Measurements from ENCODE around the gene LY86. TPM values are rescaled to one million over a fixed set of nuclear protein-coding genes. Genes with fewer than 3 reads are reported as not detected.

Gene LY86
- total and polyA plus RNA-seq, 9 of the 15 experiments (the other 6 are each of a cell fraction or from before 2014, with no cell fraction given): 0.08 to 0.20 TPM; not detected in 7

DNA sequence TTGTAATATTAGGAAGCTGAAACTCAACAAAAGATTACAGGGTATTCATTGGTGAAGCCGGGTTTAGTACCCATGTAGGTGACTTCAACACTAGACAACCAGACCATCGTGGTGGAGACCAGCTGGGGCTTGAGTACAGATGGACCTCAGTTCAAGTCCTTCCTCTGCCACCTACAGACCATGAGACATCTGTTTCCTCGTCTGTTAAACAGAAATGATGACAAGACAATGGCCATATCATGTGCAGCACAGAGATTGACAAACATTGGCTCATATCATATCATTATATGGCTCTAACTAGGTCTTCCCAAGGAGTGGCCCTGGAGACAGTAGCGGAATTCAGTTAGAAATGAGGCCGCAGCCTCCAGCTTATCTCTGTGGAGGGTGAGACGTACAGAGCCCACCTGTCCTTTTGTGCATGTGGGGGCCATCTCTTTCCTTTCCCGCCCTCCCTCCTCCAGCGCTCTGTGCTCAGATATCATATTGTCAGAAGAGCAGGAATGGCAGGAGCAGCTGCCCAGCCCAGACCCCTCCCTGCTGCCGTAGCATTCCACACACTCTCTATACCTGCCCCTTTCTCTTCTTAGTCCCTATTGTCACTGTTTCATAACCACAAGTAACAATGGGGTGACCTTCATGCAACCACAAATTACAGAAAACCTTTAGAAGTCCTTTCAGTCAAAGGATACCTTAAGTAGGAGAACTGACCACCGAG, 75.1 kb downstream of the LY86 start (continued):
- TF ChIP-seq, protein P1, sequence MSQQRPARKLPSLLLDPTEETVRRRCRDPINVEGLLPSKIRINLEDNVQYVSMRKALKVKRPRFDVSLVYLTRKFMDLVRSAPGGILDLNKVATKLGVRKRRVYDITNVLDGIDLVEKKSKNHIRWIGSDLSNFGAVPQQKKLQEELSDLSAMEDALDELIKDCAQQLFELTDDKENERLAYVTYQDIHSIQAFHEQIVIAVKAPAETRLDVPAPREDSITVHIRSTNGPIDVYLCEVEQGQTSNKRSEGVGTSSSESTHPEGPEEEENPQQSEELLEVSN (IDR thresholded peaks at IDR 0.05; ENCODE audit: borderline replicate concordance in 1 of 2, extremely low read depth in 1 of 2, insufficient read depth in 1 of 2, insufficient read length in 1 of 2, low read depth in 1 of 2, low read length in 1 of 2, poor library complexity in 1 of 2, severe bottlenecking in 1 of 2): peak in 1 of 2 experiments; percentile 21
- TF ChIP-seq, protein P2, sequence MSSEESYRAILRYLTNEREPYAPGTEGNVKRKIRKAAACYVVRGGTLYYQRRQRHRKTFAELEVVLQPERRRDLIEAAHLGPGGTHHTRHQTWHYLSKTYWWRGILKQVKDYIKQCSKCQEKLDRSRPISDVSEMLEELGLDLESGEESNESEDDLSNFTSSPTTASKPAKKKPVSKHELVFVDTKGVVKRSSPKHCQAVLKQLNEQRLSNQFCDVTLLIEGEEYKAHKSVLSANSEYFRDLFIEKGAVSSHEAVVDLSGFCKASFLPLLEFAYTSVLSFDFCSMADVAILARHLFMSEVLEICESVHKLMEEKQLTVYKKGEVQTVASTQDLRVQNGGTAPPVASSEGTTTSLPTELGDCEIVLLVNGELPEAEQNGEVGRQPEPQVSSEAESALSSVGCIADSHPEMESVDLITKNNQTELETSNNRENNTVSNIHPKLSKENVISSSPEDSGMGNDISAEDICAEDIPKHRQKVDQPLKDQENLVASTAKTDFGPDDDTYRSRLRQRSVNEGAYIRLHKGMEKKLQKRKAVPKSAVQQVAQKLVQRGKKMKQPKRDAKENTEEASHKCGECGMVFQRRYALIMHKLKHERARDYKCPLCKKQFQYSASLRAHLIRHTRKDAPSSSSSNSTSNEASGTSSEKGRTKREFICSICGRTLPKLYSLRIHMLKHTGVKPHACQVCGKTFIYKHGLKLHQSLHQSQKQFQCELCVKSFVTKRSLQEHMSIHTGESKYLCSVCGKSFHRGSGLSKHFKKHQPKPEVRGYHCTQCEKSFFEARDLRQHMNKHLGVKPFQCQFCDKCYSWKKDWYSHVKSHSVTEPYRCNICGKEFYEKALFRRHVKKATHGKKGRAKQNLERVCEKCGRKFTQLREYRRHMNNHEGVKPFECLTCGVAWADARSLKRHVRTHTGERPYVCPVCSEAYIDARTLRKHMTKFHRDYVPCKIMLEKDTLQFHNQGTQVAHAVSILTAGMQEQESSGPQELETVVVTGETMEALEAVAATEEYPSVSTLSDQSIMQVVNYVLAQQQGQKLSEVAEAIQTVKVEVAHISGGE (CRISPR knock-in tag; IDR thresholded peaks at IDR 0.05): no peak
- TF ChIP-seq KLF6 (CRISPR knock-in tag; IDR thresholded peaks at IDR 0.05; ENCODE audit: borderline replicate concordance) (0 out of 2 replicates have a peak, but pooled peaks have one; percentile 8), PTTG1 (tag; IDR thresholded peaks at IDR 0.05; ENCODE audit: low read depth) (no peak), U2AF1 (optimal IDR thresholded peaks at IDR 0.05; ENCODE audit: low read depth, low read length) (no peak), SOX6 (IDR thresholded peaks at IDR 0.05) (peak; percentile 32; the same call in 1 of the 2 replicates), BRF1 (IDR thresholded peaks at IDR 0.05; ENCODE audit: borderline replicate concordance, extremely low read depth, insufficient read length) (no peak), NFATC3 (IDR thresholded peaks at IDR 0.05) (no peak)
- TF ChIP-seq, protein P3, sequence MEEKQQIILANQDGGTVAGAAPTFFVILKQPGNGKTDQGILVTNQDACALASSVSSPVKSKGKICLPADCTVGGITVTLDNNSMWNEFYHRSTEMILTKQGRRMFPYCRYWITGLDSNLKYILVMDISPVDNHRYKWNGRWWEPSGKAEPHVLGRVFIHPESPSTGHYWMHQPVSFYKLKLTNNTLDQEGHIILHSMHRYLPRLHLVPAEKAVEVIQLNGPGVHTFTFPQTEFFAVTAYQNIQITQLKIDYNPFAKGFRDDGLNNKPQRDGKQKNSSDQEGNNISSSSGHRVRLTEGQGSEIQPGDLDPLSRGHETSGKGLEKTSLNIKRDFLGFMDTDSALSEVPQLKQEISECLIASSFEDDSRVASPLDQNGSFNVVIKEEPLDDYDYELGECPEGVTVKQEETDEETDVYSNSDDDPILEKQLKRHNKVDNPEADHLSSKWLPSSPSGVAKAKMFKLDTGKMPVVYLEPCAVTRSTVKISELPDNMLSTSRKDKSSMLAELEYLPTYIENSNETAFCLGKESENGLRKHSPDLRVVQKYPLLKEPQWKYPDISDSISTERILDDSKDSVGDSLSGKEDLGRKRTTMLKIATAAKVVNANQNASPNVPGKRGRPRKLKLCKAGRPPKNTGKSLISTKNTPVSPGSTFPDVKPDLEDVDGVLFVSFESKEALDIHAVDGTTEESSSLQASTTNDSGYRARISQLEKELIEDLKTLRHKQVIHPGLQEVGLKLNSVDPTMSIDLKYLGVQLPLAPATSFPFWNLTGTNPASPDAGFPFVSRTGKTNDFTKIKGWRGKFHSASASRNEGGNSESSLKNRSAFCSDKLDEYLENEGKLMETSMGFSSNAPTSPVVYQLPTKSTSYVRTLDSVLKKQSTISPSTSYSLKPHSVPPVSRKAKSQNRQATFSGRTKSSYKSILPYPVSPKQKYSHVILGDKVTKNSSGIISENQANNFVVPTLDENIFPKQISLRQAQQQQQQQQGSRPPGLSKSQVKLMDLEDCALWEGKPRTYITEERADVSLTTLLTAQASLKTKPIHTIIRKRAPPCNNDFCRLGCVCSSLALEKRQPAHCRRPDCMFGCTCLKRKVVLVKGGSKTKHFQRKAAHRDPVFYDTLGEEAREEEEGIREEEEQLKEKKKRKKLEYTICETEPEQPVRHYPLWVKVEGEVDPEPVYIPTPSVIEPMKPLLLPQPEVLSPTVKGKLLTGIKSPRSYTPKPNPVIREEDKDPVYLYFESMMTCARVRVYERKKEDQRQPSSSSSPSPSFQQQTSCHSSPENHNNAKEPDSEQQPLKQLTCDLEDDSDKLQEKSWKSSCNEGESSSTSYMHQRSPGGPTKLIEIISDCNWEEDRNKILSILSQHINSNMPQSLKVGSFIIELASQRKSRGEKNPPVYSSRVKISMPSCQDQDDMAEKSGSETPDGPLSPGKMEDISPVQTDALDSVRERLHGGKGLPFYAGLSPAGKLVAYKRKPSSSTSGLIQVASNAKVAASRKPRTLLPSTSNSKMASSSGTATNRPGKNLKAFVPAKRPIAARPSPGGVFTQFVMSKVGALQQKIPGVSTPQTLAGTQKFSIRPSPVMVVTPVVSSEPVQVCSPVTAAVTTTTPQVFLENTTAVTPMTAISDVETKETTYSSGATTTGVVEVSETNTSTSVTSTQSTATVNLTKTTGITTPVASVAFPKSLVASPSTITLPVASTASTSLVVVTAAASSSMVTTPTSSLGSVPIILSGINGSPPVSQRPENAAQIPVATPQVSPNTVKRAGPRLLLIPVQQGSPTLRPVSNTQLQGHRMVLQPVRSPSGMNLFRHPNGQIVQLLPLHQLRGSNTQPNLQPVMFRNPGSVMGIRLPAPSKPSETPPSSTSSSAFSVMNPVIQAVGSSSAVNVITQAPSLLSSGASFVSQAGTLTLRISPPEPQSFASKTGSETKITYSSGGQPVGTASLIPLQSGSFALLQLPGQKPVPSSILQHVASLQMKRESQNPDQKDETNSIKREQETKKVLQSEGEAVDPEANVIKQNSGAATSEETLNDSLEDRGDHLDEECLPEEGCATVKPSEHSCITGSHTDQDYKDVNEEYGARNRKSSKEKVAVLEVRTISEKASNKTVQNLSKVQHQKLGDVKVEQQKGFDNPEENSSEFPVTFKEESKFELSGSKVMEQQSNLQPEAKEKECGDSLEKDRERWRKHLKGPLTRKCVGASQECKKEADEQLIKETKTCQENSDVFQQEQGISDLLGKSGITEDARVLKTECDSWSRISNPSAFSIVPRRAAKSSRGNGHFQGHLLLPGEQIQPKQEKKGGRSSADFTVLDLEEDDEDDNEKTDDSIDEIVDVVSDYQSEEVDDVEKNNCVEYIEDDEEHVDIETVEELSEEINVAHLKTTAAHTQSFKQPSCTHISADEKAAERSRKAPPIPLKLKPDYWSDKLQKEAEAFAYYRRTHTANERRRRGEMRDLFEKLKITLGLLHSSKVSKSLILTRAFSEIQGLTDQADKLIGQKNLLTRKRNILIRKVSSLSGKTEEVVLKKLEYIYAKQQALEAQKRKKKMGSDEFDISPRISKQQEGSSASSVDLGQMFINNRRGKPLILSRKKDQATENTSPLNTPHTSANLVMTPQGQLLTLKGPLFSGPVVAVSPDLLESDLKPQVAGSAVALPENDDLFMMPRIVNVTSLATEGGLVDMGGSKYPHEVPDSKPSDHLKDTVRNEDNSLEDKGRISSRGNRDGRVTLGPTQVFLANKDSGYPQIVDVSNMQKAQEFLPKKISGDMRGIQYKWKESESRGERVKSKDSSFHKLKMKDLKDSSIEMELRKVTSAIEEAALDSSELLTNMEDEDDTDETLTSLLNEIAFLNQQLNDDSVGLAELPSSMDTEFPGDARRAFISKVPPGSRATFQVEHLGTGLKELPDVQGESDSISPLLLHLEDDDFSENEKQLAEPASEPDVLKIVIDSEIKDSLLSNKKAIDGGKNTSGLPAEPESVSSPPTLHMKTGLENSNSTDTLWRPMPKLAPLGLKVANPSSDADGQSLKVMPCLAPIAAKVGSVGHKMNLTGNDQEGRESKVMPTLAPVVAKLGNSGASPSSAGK (IDR thresholded peaks at IDR 0.05): peak; percentile 39
